H9 (cell line): ENCODE measurements around the gene NDRG2. TPM values are rescaled to one million over a fixed set of nuclear protein-coding genes. Genes with fewer than 3 reads are reported as not detected.

Experiments
- DNase-seq: peaks from one replicate; pipeline ENCODE4 v3.0.0-alpha.2; 2017
- H2AFZ ChIP-seq: one replicate; pipeline ENCODE4 v1.6.1; 2013; ENCODE audit warnings: mild to moderate bottlenecking, low read length, control low read depth, moderate library complexity
- H2AK5ac ChIP-seq: 2 replicates; pipeline ENCODE4 v1.6.1; 2013; ENCODE audit warnings: low read length, control low read depth, mixed read lengths; ENCODE audit not compliant: insufficient read length
- H2BK120ac ChIP-seq: one replicate; pipeline ENCODE4 v1.6.1; 2013; ENCODE audit warnings: low read depth, mild to moderate bottlenecking, low read length, control low read depth, inconsistent platforms; ENCODE audit not compliant: poor library complexity, severe bottlenecking
- H2BK12ac ChIP-seq: 2 replicates; pipeline ENCODE4 v1.6.1; 2013; ENCODE audit warnings: low read length, control low read depth, mixed read lengths, low read depth; ENCODE audit not compliant: insufficient read length
- H2BK15ac ChIP-seq: 2 replicates; pipeline ENCODE4 v1.6.1; 2013; ENCODE audit warnings: low read depth, low read length, control low read depth
- H2BK20ac ChIP-seq: one replicate; pipeline ENCODE4 v1.6.1; 2013; ENCODE audit warnings: low read depth, mild to moderate bottlenecking, low read length, control low read depth, inconsistent platforms; ENCODE audit not compliant: poor library complexity, severe bottlenecking
- H2BK5ac ChIP-seq: 2 replicates; pipeline ENCODE4 v1.6.1; 2013; ENCODE audit warnings: low read length, control low read depth, mixed read lengths; ENCODE audit not compliant: insufficient read length
- H3K14ac ChIP-seq: 2 replicates; pipeline ENCODE4 v1.6.1; 2013; ENCODE audit warnings: low read length, control low read depth; ENCODE audit not compliant: insufficient read depth
- H3K18ac ChIP-seq: 2 replicates; pipeline ENCODE4 v1.6.1; 2013; ENCODE audit warnings: low read depth, mild to moderate bottlenecking, mixed read lengths, low read length, control low read depth; ENCODE audit not compliant: insufficient read length
- H3K23ac ChIP-seq: 2 replicates; pipeline ENCODE4 v1.6.1; 2013; ENCODE audit warnings: low read length, control low read depth, mixed read lengths, low read depth; ENCODE audit not compliant: insufficient read length
- H3K23me2 ChIP-seq: 2 replicates; pipeline ENCODE4 v1.6.1; 2013; ENCODE audit warnings: low read depth, mild to moderate bottlenecking, mixed read lengths, low read length, control low read depth; ENCODE audit not compliant: insufficient read length, poor library complexity, severe bottlenecking
- H3K27ac ChIP-seq: 2 replicates; pipeline ENCODE4 v1.5.1; 2013; ENCODE audit warnings: low read length, control low read depth, mixed read lengths, low read depth; ENCODE audit not compliant: insufficient read length
- H3K27me3 ChIP-seq: 2 replicates; pipeline ENCODE4 v1.6.1; 2013; ENCODE audit warnings: low read length, control low read depth, inconsistent platforms; ENCODE audit not compliant: insufficient read depth
- H3K4ac ChIP-seq: 2 replicates; pipeline ENCODE4 v1.6.1; 2013; ENCODE audit warnings: low read depth, mild to moderate bottlenecking, control low read depth, inconsistent platforms, low read length, moderate library complexity
- H3K4me1 ChIP-seq: 2 replicates; pipeline ENCODE4 v1.6.1; 2013; ENCODE audit warnings: low read length, control low read depth, inconsistent platforms; ENCODE audit not compliant: insufficient read depth
- H3K4me2 ChIP-seq: 2 replicates; pipeline ENCODE4 v1.6.1; 2013; ENCODE audit warnings: low read length, control low read depth, mixed read lengths; ENCODE audit not compliant: insufficient read length, insufficient read depth
- H3K56ac ChIP-seq: 2 replicates; pipeline ENCODE4 v1.6.1; 2013; ENCODE audit warnings: low read depth, mild to moderate bottlenecking, mixed read lengths, low read length, control low read depth; ENCODE audit not compliant: insufficient read length
- H3K79me1 ChIP-seq: 2 replicates; pipeline ENCODE4 v1.6.1; 2013; ENCODE audit warnings: low read depth, mild to moderate bottlenecking, moderate library complexity, low read length, control low read depth, inconsistent platforms; ENCODE audit not compliant: insufficient read depth, poor library complexity, severe bottlenecking
- H3K79me2 ChIP-seq: 2 replicates; pipeline ENCODE4 v1.6.1; 2013; ENCODE audit warnings: low read length, control low read depth, inconsistent platforms; ENCODE audit not compliant: insufficient read depth
- H3K9ac ChIP-seq: 2 replicates; pipeline ENCODE4 v1.6.1; 2013; ENCODE audit warnings: low read length, control low read depth, mixed read lengths; ENCODE audit not compliant: insufficient read length; ENCODE audit errors: extremely low read depth
- H3K9me3 ChIP-seq: one replicate; pipeline ENCODE4 v1.6.1; 2013; ENCODE audit warnings: low read depth, low read length, inconsistent platforms; ENCODE audit not compliant: control insufficient read depth
- H3T11ph ChIP-seq: one replicate; pipeline ENCODE4 v1.6.1; 2013; ENCODE audit warnings: mild to moderate bottlenecking, low read length, control low read depth, inconsistent platforms
- H4K20me1 ChIP-seq: one replicate; pipeline ENCODE4 v1.6.1; 2013; ENCODE audit not compliant: control insufficient read depth, insufficient read length, insufficient read depth
- H4K5ac ChIP-seq: 2 replicates; pipeline ENCODE4 v1.6.1; 2013; ENCODE audit warnings: low read depth, mild to moderate bottlenecking, mixed read lengths, low read length, control low read depth; ENCODE audit not compliant: insufficient read length
- H4K8ac ChIP-seq: replicated peaks from 2 replicates; pipeline ENCODE4 v1.6.1; 2013; ENCODE audit warnings: low read length, control low read depth, mixed read lengths, low read depth; ENCODE audit not compliant: insufficient read length
- H4K91ac ChIP-seq: 2 replicates; pipeline ENCODE4 v1.6.1; 2013; ENCODE audit warnings: low read depth, mild to moderate bottlenecking, moderate library complexity, mixed read lengths, low read length, control low read depth; ENCODE audit not compliant: insufficient read length
- H3K27ac Mint-ChIP-seq, 3 experiments: 2 replicates in 2 of 3; 3 replicates in 1 of 3; pipeline ENCODE4 v1.8.0; 2020 to 2021; ENCODE audit warnings: mixed read lengths in 3 of 3, mild to moderate bottlenecking in 1 of 3, moderate library complexity in 1 of 3
- H3K27me3 Mint-ChIP-seq: 2 replicates; pipeline ENCODE4 v1.8.0; 2021; ENCODE audit warnings: low read depth, mild to moderate bottlenecking, moderate library complexity, mixed read lengths
- H3K36me3 Mint-ChIP-seq, 3 experiments: 2 replicates in 2 of 3; 3 replicates in 1 of 3; pipeline ENCODE4 v1.8.0; 2020 to 2021; ENCODE audit warnings: low read depth in 3 of 3, mixed read lengths in 3 of 3; ENCODE audit not compliant: insufficient read depth in 1 of 3
- H3K4me1 Mint-ChIP-seq, 2 experiments: 2 replicates each; pipeline ENCODE4 v1.8.0; 2020; ENCODE audit warnings: mixed read lengths in 2 of 2
- H3K4me3 Mint-ChIP-seq, 2 experiments: 2 replicates in 1 of 2; 3 replicates in 1 of 2; pipeline ENCODE4 v1.8.0; 2020 to 2021; ENCODE audit warnings: mild to moderate bottlenecking in 2 of 2, mixed read lengths in 2 of 2, moderate library complexity in 1 of 2
- H3K9me3 Mint-ChIP-seq, 2 experiments: 2 replicates in 1 of 2; 3 replicates in 1 of 2; pipeline ENCODE4 v1.8.0; 2020; ENCODE audit warnings: mild to moderate bottlenecking in 2 of 2, mixed read lengths in 2 of 2, moderate library complexity in 1 of 2
- WGBS: extraction: QIAGEN DNeasy Blood & Tissue Kit; methylation state at CpG from one replicate; pipeline ENCODE4 v1.1.7; 2013; ENCODE audit warnings: missing lambda C conversion rate, low lambda C conversion rate, mixed read lengths; ENCODE audit not compliant: insufficient read length; ENCODE audit errors: extremely low coverage; 5-methylcytosine and 5-hydroxymethylcytosine counted together
- total RNA-seq: library from RNA; stranded (reverse); gene quantifications from 2 replicates; pipeline ENCODE4 v1.2.1, GENCODE V29; 2021
- TF ChIP-seq, protein P1 (sequence below): fragments of 200-600 bp; sonication (generic); conservative IDR thresholded peaks from 3 replicates; pipeline ENCODE4 v1.8.0; 2021; ENCODE audit warnings: antibody characterized with exemption, mild to moderate bottlenecking

The NDRG2 gene
- total RNA-seq, 1 experiment from 2014 or later, result 20.6 TPM

DNA sequence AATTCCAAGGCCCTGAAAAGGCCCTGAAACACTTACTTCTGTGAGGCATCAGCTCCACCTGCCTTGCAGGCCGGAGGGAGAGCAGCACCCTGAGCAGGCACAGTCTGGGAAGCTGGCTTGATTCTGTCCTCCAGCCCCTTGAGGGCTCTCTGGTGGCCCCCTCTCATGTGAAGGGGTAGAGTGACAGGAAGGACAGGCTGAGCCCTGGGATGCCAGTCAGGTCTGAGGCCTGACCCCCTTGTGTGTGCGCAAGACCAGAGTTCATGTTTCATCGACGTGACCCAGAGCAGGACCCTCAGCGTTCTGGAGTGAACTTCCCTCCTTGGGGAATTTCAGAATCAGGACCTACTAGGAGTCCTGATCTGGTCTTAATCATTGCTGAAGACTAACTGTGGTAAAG is 34.0 kb upstream of the NDRG2 start:
- no peak overlapping the region for H3K27ac Mint-ChIP-seq
- Histone ChIP-seq H3K4ac (no peak overlapping the region), H3K27me3 (no peaks in the 10 kb centered on the region), H3K79me1 (no peaks in the 10 kb centered on the region), H3K79me2 (no peaks in the 10 kb centered on the region), H2BK5ac (no peak overlapping the region), H3K56ac (no peak overlapping the region), H3K14ac (no peak overlapping the region), H4K91ac (no peak overlapping the region), H4K20me1 (no peaks in the 10 kb centered on the region), H3T11ph (no peak overlapping the region), H2BK120ac (no peak overlapping the region), H3K18ac (no peak overlapping the region), H3K4me1 (no peaks in the 10 kb centered on the region; the same call in 1 of the 2 replicates), H2BK15ac (no peak overlapping the region), H2AFZ (no peak overlapping the region), H3K27ac (no peak overlapping the region), H4K5ac (no peak overlapping the region), H3K23ac (no peak overlapping the region), H4K8ac (no peak overlapping the region), H2BK20ac (no peak overlapping the region), H3K23me2 (no peaks in the 10 kb centered on the region), H3K4me2 (no peak overlapping the region), H2BK12ac (no peak overlapping the region), H3K9me3 (no peaks in the 10 kb centered on the region), H3K9ac (no peak overlapping the region), H2AK5ac (no peak overlapping the region)
- H3K4me3 Mint-ChIP-seq, result no peak overlapping the region
- no CpG with 5 or more reads among the region's 5 CpGs for WGBS
- TF ChIP-seq, protein P1, sequence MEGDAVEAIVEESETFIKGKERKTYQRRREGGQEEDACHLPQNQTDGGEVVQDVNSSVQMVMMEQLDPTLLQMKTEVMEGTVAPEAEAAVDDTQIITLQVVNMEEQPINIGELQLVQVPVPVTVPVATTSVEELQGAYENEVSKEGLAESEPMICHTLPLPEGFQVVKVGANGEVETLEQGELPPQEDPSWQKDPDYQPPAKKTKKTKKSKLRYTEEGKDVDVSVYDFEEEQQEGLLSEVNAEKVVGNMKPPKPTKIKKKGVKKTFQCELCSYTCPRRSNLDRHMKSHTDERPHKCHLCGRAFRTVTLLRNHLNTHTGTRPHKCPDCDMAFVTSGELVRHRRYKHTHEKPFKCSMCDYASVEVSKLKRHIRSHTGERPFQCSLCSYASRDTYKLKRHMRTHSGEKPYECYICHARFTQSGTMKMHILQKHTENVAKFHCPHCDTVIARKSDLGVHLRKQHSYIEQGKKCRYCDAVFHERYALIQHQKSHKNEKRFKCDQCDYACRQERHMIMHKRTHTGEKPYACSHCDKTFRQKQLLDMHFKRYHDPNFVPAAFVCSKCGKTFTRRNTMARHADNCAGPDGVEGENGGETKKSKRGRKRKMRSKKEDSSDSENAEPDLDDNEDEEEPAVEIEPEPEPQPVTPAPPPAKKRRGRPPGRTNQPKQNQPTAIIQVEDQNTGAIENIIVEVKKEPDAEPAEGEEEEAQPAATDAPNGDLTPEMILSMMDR, result no peak
- no peaks in the 10 kb centered on the region for H3K9me3 Mint-ChIP-seq
- no peak for DNase-seq
- peaks cover 1% of the 10 kb centered on the region; the same call in 1 of the 2 replicates for H3K27me3 Mint-ChIP-seq
- peaks cover 15 to 18% of the 10 kb centered on the region in 2 experiments for H3K4me1 Mint-ChIP-seq
- H3K36me3 Mint-ChIP-seq, result no peaks in the 10 kb centered on the region
